ENCODE measurements around the gene EME2.

- no peak for TF ChIP-seq CTCF (IDR thresholded peaks at IDR 0.05)
- no peak for TF ChIP-seq POLR2A (IDR thresholded peaks at IDR 0.05)
Measured at GRCh38 chr16:1788708-1789100, 16.1 kb downstream of the EME2 start.

Data from testis (tissue), 2 donors.